Measurements from ENCODE around the gene FTSJ1.

DNA sequence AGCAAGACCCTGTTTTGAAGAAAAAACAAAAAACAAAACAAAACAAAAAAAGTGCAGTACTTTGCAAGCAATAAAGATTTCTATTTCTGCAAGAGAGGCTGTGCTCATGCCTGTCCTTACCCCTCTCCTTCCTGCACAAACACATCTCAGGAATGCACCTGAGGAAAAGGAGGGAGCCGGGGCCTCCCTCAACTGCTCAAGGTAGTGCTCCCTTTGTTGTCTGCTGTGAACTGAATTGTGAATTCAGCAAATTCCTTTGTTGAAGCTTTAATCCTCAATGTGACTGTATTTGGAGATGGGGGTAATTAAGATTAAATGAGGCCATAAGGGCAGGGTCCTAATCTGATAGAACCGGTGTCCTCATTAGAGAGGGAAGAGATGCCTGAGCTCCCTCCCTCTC, 13.9 kb downstream of the FTSJ1 start:
- TF ChIP-seq, protein P1, sequence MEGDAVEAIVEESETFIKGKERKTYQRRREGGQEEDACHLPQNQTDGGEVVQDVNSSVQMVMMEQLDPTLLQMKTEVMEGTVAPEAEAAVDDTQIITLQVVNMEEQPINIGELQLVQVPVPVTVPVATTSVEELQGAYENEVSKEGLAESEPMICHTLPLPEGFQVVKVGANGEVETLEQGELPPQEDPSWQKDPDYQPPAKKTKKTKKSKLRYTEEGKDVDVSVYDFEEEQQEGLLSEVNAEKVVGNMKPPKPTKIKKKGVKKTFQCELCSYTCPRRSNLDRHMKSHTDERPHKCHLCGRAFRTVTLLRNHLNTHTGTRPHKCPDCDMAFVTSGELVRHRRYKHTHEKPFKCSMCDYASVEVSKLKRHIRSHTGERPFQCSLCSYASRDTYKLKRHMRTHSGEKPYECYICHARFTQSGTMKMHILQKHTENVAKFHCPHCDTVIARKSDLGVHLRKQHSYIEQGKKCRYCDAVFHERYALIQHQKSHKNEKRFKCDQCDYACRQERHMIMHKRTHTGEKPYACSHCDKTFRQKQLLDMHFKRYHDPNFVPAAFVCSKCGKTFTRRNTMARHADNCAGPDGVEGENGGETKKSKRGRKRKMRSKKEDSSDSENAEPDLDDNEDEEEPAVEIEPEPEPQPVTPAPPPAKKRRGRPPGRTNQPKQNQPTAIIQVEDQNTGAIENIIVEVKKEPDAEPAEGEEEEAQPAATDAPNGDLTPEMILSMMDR (conservative IDR thresholded peaks at IDR 0.05; ENCODE audit: low read depth in 2 of 2) = no peak
- no peak for TF ChIP-seq EZH2phosphoT487 (IDR thresholded peaks at IDR 0.05; ENCODE audit: unreplicated experiment)
- TF ChIP-seq POLR2AphosphoS5 (IDR thresholded peaks at IDR 0.05; ENCODE audit: low read depth) = no peak
- no peak for TF ChIP-seq EZH2 (IDR thresholded peaks at IDR 0.05; ENCODE audit: low read depth, unreplicated experiment)
